AG09319 (cell line): ENCODE measurements around the gene TNFAIP8L3.

Experiments
- DNase-seq: peaks from one replicate; pipeline ENCODE4 v3.0.0-alpha.2; 2010; ENCODE audit warnings: low read depth; ENCODE audit errors: extremely low read depth
- CTCF ChIP-seq: IDR thresholded peaks from 2 replicates; pipeline ENCODE4 v1.5.1; 2011; ENCODE audit warnings: low read depth, mild to moderate bottlenecking, inconsistent platforms, low read length, moderate library complexity

TNFAIP8L3 gene

DNA sequence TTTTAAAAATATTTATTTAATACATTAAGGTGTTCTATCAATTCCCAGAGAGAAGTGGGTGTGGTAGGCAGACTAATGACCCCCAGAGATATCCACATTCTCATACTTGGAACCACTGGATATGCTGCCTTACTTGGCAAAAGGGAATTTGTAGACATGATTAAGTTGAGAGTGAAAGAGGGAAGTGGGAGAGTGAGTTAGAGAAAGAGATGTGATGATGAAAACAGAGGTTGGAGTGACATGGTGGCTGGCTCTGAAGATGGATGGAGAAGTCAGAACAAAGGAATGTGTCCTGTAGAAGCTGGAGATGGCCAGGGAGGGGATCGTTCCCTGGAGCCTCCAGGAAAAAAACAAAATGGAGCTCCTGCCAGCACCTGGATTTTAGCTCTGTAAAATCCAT, 32.0 kb downstream of the TNFAIP8L3 start:
- no peak for TF ChIP-seq CTCF
- no peak for DNase-seq

DNA sequence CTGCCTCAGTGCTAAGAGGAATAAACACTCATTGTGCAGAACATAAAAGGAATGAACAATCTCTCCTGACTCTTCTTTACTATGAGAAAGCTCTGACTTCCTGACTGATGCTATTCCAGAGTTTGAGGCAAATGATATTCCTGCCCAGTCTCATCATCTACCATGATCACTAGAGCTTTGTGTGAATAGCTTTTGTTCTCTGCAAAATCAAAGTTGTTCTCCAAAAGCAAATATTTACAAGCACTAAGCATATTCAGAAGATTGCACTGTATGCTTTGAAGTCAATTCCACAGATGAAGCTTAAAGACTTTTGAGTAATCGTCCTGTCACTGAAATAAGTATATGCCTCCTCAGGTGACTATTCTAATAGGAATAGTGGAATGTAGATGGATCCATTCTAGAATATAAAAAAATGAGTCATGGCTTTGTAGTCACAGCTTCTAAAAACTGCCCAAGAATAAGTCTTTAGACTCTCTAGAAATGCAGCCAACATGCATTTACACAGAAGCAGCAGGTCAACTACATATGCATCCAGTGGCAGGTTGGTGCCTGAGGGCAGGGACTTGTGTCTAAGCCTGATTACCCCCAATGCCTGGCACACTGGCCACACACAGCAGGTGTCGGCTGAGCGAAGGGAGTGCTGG, 34.6 kb downstream of the TNFAIP8L3 start:
- DNase-seq: no peak
- TF ChIP-seq CTCF: no peak

GRCh38 chr15:51054535-51054934, 40.2 kb downstream of the TNFAIP8L3 start:
- no peak for TF ChIP-seq CTCF
- no peak for DNase-seq

DNA sequence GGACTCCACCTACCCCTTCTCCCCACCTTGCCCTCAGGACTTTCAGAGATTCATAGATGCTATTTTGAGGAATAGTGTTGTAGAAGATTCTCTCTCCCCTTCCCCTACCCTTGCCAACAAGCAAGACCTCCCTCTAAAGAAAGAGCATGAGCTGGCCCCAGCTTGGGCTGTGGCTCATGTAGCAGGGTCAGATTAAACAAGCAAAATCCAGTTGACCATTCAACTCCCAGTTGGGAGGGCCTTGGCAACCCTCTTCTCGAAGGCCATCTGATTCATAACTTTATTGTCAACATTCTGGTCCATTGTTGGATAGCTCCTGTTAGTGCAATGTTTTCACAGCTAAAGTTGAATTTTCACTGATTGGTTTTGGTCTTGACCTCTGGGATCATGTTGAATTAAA, 41.1 kb downstream of the TNFAIP8L3 start:
- DNase-seq: no peak
- TF ChIP-seq CTCF: no peak

GRCh38 chr15:51051776-51052175, 42.9 kb downstream of the TNFAIP8L3 start:
- no peak for TF ChIP-seq CTCF
- no peak for DNase-seq

GRCh38 chr15:51049081-51049480, 45.6 kb downstream of the TNFAIP8L3 start:
- DNase-seq: no peak
- TF ChIP-seq CTCF: no peak

- no peak for TF ChIP-seq CTCF
- DNase-seq: no peak
Observed at GRCh38 chr15:51048308-51048707, 46.4 kb downstream of the TNFAIP8L3 start.
